Upper lobe of left lung (tissue), 4 donors: Measurements from ENCODE around the gene DPYSL3.

ENCODE experiments used
- EP300 ChIP-seq, 4 donors: sonication (generic); formaldehyde crosslinking; IDR thresholded peaks; one replicate each; pipeline ENCODE4 v1.5.1; 2017; ENCODE audit warnings: antibody characterized with exemption in 4 of 4, control low read depth in 2 of 4
- POLR2AphosphoS5 ChIP-seq, 2 donors: sonication (generic); formaldehyde crosslinking; IDR thresholded peaks; one replicate each; pipeline ENCODE4 v1.5.1; 2017; ENCODE audit warnings: antibody characterized with exemption in 2 of 2
- TF ChIP-seq, protein P1 (sequence below), 6 experiments: fragments of 450-650 bp in 4 of 6; fragments of 200-600 bp in 2 of 6; sonication (generic) in 2 of 6; IDR thresholded peaks; one replicate each; pipeline ENCODE4 v1.5.1; 2016 to 2019; ENCODE audit warnings: antibody characterized with exemption in 6 of 6

GRCh38 chr5:147344861-147345260 lies 165.0 kb downstream of the DPYSL3 start:
- TF ChIP-seq, protein P1, sequence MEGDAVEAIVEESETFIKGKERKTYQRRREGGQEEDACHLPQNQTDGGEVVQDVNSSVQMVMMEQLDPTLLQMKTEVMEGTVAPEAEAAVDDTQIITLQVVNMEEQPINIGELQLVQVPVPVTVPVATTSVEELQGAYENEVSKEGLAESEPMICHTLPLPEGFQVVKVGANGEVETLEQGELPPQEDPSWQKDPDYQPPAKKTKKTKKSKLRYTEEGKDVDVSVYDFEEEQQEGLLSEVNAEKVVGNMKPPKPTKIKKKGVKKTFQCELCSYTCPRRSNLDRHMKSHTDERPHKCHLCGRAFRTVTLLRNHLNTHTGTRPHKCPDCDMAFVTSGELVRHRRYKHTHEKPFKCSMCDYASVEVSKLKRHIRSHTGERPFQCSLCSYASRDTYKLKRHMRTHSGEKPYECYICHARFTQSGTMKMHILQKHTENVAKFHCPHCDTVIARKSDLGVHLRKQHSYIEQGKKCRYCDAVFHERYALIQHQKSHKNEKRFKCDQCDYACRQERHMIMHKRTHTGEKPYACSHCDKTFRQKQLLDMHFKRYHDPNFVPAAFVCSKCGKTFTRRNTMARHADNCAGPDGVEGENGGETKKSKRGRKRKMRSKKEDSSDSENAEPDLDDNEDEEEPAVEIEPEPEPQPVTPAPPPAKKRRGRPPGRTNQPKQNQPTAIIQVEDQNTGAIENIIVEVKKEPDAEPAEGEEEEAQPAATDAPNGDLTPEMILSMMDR (IDR thresholded peaks at IDR 0.05) = no peak
- TF ChIP-seq POLR2AphosphoS5 (IDR thresholded peaks at IDR 0.05) (no peak), EP300 (IDR thresholded peaks at IDR 0.05) (no peak)
